HG02798 (cell line): ENCODE measurements around the gene SPON2.
A peak's percentile ranks its signal among the peaks of the same experiment; 100 is the strongest.

Experiments used
- ATAC-seq: cut with Tn5 transposase; IDR thresholded peaks from one replicate; pipeline ENCODE4 v1.9.1; 2021; ENCODE audit warnings: mild to moderate bottlenecking; ENCODE audit not compliant: unreplicated experiment, poor library complexity

The SPON2 gene

GRCh38 chr4:1176398-1177273, 4.3 kb upstream of the SPON2 start:
- ATAC-seq = no peak

GRCh38 chr4:1175635-1176229, 3.3 kb upstream of the SPON2 start:
- no peak for ATAC-seq

GRCh38 chr4:1174941-1175634, 2.7 kb upstream of the SPON2 start:
- no peak for ATAC-seq

GRCh38 chr4:1172971-1173757, 781 bp upstream of the SPON2 start:
- no peak for ATAC-seq

DNA sequence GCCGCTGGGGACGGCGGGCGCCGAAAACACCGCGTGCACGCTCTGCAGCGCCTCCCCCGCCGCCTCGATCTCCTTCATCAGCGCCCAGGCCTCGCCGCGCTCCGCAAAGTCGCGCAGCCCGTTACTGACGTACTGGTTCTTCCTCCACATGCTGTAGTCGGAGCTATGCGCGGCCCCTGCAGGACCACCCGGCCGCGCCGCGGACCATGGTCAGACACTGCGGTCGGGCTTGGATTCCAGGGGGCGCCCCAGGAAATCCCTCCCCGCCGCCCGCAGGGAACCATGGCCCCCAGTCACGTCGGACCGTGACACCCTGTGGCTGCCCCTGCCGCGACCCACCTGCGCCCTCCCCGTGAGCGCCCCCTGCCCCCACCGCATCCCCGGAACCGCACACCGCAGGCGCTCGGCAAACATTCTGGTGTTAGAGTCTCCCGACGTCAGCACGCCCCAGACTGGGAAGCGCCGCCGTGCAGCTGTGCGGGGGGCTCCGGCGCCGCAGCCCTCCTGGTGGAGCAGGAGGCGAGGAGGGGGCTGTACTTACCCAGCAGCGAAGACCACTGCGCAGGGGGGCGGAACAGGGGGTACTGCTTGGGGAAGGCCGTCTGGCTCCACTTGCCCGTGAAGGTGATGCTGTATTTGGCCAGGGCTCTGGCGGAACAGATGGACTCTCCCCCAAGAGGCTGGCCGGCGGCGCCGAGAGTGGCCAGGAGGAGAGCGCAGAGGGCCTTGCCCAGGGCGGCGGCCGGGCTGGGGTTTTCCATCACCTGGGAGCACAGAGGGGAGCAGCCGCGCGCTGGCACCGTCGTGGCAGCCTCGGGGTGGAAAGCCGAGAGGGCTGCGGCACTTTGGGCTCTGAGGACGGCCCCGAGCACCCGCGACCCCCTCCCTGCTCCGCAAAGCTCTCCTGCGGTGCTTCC, 814 bp downstream of the SPON2 start:
- no peak for ATAC-seq

DNA sequence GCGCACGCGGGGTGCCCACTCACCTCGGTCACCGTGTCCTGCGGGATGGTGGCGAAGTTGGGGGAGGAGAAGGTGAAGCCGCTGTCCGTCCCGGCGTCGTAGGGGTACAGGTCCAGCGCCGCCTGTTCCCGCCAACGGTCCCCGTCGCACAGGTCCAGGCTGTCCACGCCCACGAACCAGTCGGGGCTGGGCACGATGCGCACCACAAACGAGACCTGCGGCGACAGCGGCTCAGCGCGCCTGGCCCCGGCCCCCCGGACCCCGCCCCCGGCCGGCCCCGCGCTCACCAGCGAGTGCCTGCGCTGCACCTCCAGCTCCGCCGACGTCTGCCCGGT, 1.4 kb downstream of the SPON2 start:
- ATAC-seq = no peak

GRCh38 chr4:1170156-1170975, 2.0 kb downstream of the SPON2 start:
- ATAC-seq = no peak

GRCh38 chr4:1169691-1170096, 2.7 kb downstream of the SPON2 start:
- ATAC-seq = no peak

DNA sequence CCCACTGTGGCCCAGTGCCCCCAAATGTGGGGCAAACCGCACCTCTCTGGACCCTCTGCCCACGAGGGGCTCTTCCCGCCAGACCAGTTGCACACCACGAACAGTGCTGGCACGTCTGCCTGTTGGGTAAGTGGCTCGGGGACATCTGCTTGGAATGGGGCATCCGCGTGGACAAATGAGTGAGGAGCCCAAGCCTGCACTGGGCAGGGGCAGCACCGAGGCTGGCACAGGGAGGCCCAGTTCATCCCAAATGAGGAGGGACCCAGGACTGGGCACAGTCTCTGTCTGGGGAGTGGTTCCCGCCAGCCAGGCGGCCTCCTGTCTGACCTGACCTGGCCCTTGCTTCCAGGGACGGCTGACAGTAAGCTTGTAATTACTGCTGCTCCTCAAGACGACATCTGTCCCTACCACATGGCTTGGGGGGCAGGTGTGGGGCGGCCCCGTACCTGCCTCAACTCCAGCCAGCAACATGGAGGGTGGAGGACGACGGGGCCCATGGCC, 3.2 kb downstream of the SPON2 start:
- ATAC-seq = no peak

DNA sequence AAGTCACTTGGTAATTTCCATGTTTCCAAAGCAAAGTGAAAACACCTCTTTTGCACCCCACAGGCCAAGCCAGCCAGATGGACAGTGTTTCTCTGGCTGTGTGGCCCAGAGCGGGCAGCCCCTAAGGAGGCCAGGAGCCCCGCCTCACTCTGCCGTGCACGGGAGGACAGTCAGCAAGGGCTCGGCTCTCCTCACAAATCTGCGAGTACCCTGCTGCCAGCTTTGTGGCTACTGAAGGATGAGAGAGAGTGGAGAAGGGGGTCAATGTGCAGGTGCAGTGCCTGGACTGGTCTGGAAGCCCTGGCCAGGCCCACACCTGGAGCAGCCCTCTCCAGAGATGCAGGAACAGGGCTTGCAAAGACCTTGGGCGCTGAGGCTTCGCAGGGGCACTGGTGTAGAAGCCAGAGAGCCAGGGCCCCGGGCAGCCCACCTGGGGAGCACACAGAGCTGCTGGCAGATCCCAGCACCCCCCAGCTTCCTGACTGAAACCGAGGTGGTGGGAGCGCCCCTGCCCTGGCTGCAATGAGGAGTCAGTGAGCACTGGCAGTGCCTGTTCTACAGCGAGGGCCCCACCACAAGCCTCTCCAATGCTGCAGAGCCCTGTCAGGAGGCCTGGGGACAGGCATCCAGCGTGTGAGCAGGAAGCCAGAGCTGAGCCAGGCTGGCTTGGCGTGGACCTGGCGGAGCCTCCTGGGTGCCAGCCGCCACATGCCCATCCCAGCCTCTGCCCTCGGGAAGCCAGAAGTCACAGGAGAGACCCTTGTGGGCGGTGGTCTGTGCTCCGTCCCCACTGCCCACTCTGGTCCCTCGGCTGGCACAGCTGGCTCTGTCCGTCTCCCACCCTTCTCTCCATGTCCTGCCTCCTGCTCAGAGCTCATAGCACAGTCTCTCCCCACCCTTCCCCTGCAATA, 3.9 kb downstream of the SPON2 start:
- ATAC-seq = no peak

DNA sequence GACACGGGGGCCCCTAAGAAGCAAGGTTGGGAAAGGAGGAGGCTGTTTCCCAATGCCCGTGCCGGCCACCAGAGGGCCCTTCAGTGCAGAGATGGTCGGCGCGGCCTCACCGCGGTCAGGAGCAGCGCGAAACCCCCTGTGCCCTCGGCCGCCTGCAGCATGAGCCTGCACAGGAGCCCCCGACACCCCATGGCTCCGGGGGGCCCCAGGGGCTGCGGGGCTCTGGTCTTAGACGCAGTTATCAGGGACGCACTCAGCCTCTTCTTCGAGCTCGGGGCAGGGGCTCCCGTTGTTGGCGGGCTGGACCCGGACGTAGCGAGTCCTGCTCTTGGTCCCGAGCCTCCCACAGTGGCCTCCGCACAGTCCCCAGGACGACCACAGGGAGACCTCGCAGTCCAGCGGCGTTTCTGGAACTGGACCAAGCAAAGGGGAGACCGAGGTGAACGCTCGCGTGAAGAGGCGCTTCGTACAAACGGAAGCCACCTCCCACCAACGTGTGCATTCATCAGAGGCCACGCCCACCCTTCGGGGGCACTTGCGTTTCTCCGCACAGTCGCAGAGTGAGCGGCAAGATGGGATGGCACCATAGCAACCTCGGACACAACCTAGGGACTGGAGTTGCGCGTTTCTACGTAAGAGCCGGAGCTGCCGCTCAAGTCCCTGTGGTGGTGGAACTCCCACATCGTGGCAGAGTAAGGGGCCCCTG, 5.0 kb downstream of the SPON2 start:
- ATAC-seq = peak; percentile 86

DNA sequence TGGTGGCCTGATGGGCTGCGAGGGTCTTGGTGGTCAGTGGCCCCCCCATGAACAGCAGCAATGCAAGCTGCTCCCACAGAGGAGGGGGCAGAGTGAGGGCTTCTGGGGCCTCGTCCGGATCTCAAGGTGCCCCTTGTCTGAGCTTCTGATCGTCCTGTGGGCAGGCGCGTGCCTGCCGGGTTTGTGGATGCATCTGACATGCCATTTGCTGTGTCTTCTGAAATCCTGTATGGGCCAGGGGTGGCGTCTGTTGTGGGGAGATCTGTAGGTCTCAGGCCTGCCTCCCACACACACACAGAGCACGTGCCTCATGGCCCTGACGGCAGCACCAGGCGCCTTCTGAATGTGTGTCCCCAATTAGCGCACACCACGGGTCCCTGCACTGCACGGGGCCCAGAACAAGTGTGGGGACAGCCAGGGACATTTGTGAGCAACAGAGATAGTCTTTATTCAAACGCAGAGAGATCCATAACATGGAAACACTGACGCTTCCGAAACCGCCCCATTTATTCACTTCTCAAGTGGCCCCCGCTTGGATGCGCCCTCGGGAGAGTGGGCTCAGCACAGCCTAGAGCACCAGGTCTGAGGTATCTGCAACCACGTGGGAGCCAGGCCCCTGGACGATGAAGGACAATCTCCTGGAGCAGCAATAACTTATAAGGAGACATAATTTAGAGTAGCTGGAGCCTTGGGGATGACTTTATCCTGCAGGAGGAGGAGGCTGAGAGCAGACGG, 5.7 kb downstream of the SPON2 start:
- ATAC-seq = peak; percentile 6

GRCh38 chr4:1164956-1165545, 7.3 kb downstream of the SPON2 start:
- ATAC-seq = no peak

DNA sequence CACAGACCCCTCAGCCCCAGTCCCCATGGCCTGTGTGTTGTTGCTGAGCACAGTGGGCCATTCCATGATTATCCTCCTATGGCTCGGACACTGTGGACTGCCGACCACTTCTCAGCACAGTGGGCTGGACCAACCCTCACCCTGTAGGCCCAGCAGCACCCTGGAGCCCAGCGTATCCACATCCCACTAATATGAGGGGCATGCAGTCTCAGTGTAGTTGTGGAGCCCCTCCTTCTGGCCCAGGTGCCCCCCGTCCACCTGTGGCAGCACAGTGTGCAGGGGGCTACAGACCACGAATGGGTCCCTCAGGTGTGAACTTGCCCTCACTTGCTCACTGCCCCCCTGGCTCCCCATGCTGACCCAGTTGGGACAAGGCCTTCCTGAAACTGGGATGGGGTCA, 7.9 kb downstream of the SPON2 start:
- no peak for ATAC-seq

DNA sequence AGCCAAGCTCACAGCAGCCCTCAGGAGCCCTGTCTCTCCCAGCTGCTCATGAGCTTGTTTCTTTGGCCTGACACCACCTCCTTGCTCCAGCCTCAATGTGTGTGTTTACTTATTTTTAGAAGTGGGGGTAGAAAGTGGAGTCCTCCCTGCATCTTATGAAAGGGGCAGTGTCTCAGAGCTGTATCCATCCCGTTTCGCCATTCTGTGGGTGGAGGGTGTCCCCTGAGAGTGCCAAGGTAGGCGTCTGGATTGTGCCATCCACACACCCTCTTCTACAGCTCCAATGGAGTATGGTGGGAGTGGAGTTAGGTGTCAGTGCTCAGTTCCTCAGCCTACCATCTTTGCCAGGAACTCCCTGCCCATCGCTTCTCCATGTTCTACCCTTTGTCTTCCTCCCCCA, 8.3 kb downstream of the SPON2 start:
- ATAC-seq = no peak

DNA sequence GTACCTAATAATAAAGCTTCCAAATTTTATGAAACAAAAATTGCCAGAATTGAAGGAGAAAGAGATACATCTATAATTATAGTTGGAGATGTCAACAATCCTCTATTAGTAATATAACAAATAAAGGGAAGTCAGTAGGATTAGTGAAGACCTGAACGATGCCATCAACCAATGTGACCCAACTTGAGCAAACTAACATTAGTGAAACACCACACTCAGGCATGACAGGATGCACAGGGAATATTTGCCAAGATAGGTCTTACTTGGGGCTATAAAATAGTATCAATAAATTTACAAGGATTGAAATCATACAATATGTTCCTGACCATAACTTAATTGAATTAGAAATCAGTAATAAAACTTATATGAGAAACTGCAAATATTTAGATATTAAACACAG, 12.0 kb downstream of the SPON2 start:
- no peak for ATAC-seq
